Endothelial cell of umbilical vein (primary cell): ENCODE results near the gene P4HB. TPM values are rescaled to one million over a fixed set of nuclear protein-coding genes. Genes with fewer than 3 reads are reported as not detected.

Experiments used
- BruUV-seq: library from RNA; stranded (reverse); fragments of 400-500 nt; replicated peaks from 2 replicates; lab custom pipeline; 2021; lab: Mats Ljungman, UMichigan
- CTCF ChIA-PET: fragments of 300-600, 350-600 bp; sonication (Branson Sonifier 250); formaldehyde crosslinking; loops from one replicate; lab custom pipeline; 2021; ENCODE audit warnings: antibody characterized with exemption, inconsistent platforms; lab: Charles Lee
- POLR2A ChIA-PET: fragments of 300-600, 350-600 bp; sonication (Branson Sonifier 250); formaldehyde crosslinking; loops from one replicate; lab custom pipeline; 2021; ENCODE audit warnings: antibody characterized with exemption, inconsistent platforms; lab: Charles Lee
- DNase-seq: peaks from one replicate; pipeline ENCODE4 v3.0.0-alpha.2; 2011; ENCODE audit warnings: low read depth, low spot score
- FAIRE-seq: peaks from 2 replicates; lab custom pipeline; 2011; peaks lifted over from hg19 to GRCh38; lab: Jason Lieb, UNC
- H2AFZ ChIP-seq: 2 replicates; pipeline ENCODE4 v1.6.0; 2012; ENCODE audit warnings: low read depth, low read length, control low read depth, inconsistent platforms
- H3K27ac ChIP-seq: 2 replicates; pipeline ENCODE4 v1.5.1; 2011; ENCODE audit warnings: low read depth, mild to moderate bottlenecking, control low read depth, low read length, moderate library complexity; ENCODE audit not compliant: insufficient read depth
- H3K27me3 ChIP-seq, 2 experiments: 2 replicates each; pipeline versions ENCODE4 v1.6.0 to v1.6.1; 2011; ENCODE audit warnings: low read length in 2 of 2, mixed read lengths in 1 of 2; ENCODE audit not compliant: control insufficient read depth in 2 of 2, insufficient read depth in 2 of 2
- H3K36me3 ChIP-seq, 2 experiments: 2 replicates in 1 of 2; 3 replicates in 1 of 2; pipeline ENCODE4 v1.5.1; 2011; ENCODE audit warnings: low read length in 2 of 2, mild to moderate bottlenecking in 1 of 2, moderate library complexity in 1 of 2; ENCODE audit not compliant: control insufficient read depth in 2 of 2, insufficient read depth in 2 of 2; ENCODE audit errors: extremely low read depth in 1 of 2
- H3K4me1 ChIP-seq: 3 replicates; pipeline ENCODE4 v1.5.1; 2011; ENCODE audit warnings: mild to moderate bottlenecking, low read length; ENCODE audit not compliant: control insufficient read depth, insufficient read depth; ENCODE audit errors: extremely low read depth
- H3K4me2 ChIP-seq: 2 replicates; pipeline ENCODE4 v1.6.1; 2011; ENCODE audit warnings: low read length, control low read depth, mixed read lengths; ENCODE audit not compliant: insufficient read depth
- H3K4me3 ChIP-seq, 3 experiments: fragments of 200-600 bp in 1 of 3; sonication (generic), shearing (Covaris generic) in 1 of 3; replicated peaks in 1 of 3; 2 replicates each; pipeline ENCODE4 v1.5.1; 2011 to 2016; ENCODE audit warnings: control low read depth in 3 of 3, low read length in 3 of 3, mild to moderate bottlenecking in 2 of 3, inconsistent platforms in 1 of 3, low read depth in 1 of 3, moderate library complexity in 1 of 3; ENCODE audit not compliant: insufficient read depth in 1 of 3
- H3K79me2 ChIP-seq: 2 replicates; pipeline ENCODE4 v1.6.0; 2012; ENCODE audit warnings: low read length, inconsistent platforms; ENCODE audit not compliant: control insufficient read depth, insufficient read depth
- H3K9ac ChIP-seq: replicated peaks from 2 replicates; pipeline ENCODE3; 2011; ENCODE audit warnings: low read length, control low read depth; ENCODE audit not compliant: insufficient read depth; ENCODE audit errors: extremely low read depth
- H3K9me1 ChIP-seq: replicated peaks from 3 replicates; pipeline ENCODE4 v1.6.0; 2011; ENCODE audit warnings: mild to moderate bottlenecking, low read length; ENCODE audit not compliant: control insufficient read depth, insufficient read depth; ENCODE audit errors: extremely low read depth
- H3K9me3 ChIP-seq: replicated peaks from 2 replicates; pipeline ENCODE4 v1.5.1; 2012; ENCODE audit warnings: low read length, inconsistent platforms; ENCODE audit not compliant: control insufficient read depth, insufficient read depth
- H4K20me1 ChIP-seq: replicated peaks from 2 replicates; pipeline ENCODE3; 2011; ENCODE audit warnings: mild to moderate bottlenecking, low read length; ENCODE audit not compliant: control insufficient read depth, insufficient read depth; ENCODE audit errors: extremely low read depth
- EZH2 ChIP-seq: IDR thresholded peaks from 2 replicates; pipeline ENCODE4 v1.6.1; 2012; ENCODE audit warnings: borderline replicate concordance, low read depth, mild to moderate bottlenecking, moderate library complexity, low read length, inconsistent platforms; ENCODE audit not compliant: severe bottlenecking
- GATA2 ChIP-seq: IDR thresholded peaks from 2 replicates; pipeline ENCODE4 v1.7.0; 2011; ENCODE audit warnings: low read depth, mild to moderate bottlenecking, moderate library complexity, mixed read lengths, low read length; ENCODE audit not compliant: insufficient read length, insufficient read depth
- MYC ChIP-seq: IDR thresholded peaks from one replicate; pipeline ENCODE4 v1.6.1; 2011; ENCODE audit warnings: mild to moderate bottlenecking, low read depth, low read length
- POLR2A ChIP-seq: IDR thresholded peaks from 2 replicates; pipeline ENCODE4 v1.6.1; 2012; ENCODE audit warnings: low read depth, mild to moderate bottlenecking, control low read depth, low read length
- POLR2AphosphoS5 ChIP-seq: IDR thresholded peaks from 2 replicates; pipeline ENCODE4 v1.6.1; 2012; ENCODE audit warnings: low read depth, mild to moderate bottlenecking, control low read depth, low read length, moderate library complexity; ENCODE audit not compliant: insufficient read depth
- dilution Hi-C: fragments of 300-500 bp; cut with MboI; formaldehyde crosslinking; loops from one replicate; pipeline ENCODE4 v1.15.0; 2019; ENCODE audit warnings: low sequenced_read_pairs; ENCODE audit not compliant: extremely low pct_ligation_motif_present
- intact Hi-C: fragments of 100-400 bp; cut with micrococcal nuclease; formaldehyde crosslinking; loops from one replicate; pipeline ENCODE4 v1.10.0; 2022
- polyA plus RNA-seq, 4 experiments: library from polyadenylated mRNA; depleted of rRNA in 3 of 4; stranded (reverse) in 3 of 4; unstranded in 1 of 4; fragments of >200 nt; gene quantifications; 2 replicates each; pipeline versions ENCODE4 v1.2.1 to v1.2.3, GENCODE V29; 2011 to 2012; ENCODE audit warnings: missing spikeins in 1 of 4
- total RNA-seq: library from RNA; stranded (reverse); gene quantifications from 2 replicates; pipeline ENCODE4 v1.2.3, GENCODE V29; 2021
- TF ChIP-seq, protein P1 (sequence below), 2 donors: IDR thresholded peaks; 1 replicate in 1 of 2; 2 replicates in 1 of 2; pipeline ENCODE4 v1.5.1; 2011; ENCODE audit warnings: low read length in 2 of 2, mild to moderate bottlenecking in 2 of 2, moderate library complexity in 2 of 2, control low read depth in 1 of 2, inconsistent platforms in 1 of 2, low read depth in 1 of 2; ENCODE audit not compliant: insufficient read depth in 1 of 2; ENCODE audit errors: extremely low read depth in 1 of 2

P4HB gene
- total and polyA plus RNA-seq, 2 donors (not counting 3 experiments of a cell fraction or from before 2014, with no cell fraction given) = 201 to 988 TPM

GRCh38 chr17:81900181-81900820, 40.0 kb upstream of the P4HB start:
- FAIRE-seq (no peak), DNase-seq (no peak)
- CTCF ChIA-PET = no interaction called here
- Histone ChIP-seq H3K9me3 (no peaks in the 10 kb centered on the region), H3K4me2 (no peak overlapping the region), H3K79me2 (no peaks in the 10 kb centered on the region), H3K36me3 (peaks cover 6 to 12% of the 10 kb centered on the region in 2 experiments), H4K20me1 (no peaks in the 10 kb centered on the region), H3K9me1 (no peaks in the 10 kb centered on the region), H3K4me1 (peaks cover 3% of the 10 kb centered on the region), H3K27ac (no peak overlapping the region), H3K9ac (no peak overlapping the region), H2AFZ (no peak overlapping the region), H3K4me3 (no peak overlapping the region), H3K27me3 (no peaks in the 10 kb centered on the region)
- TF ChIP-seq, protein P1, sequence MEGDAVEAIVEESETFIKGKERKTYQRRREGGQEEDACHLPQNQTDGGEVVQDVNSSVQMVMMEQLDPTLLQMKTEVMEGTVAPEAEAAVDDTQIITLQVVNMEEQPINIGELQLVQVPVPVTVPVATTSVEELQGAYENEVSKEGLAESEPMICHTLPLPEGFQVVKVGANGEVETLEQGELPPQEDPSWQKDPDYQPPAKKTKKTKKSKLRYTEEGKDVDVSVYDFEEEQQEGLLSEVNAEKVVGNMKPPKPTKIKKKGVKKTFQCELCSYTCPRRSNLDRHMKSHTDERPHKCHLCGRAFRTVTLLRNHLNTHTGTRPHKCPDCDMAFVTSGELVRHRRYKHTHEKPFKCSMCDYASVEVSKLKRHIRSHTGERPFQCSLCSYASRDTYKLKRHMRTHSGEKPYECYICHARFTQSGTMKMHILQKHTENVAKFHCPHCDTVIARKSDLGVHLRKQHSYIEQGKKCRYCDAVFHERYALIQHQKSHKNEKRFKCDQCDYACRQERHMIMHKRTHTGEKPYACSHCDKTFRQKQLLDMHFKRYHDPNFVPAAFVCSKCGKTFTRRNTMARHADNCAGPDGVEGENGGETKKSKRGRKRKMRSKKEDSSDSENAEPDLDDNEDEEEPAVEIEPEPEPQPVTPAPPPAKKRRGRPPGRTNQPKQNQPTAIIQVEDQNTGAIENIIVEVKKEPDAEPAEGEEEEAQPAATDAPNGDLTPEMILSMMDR (IDR thresholded peaks at IDR 0.05; ENCODE audit: extremely low read depth in 1 of 2, insufficient read depth in 1 of 2, low read depth in 1 of 2, low read length in 2 of 2) = no peak
- BruUV-seq = no TSS peak
- dilution Hi-C loops = no loop called here
- intact Hi-C loops = no loop called here
- POLR2A ChIA-PET = no interaction called here

DNA sequence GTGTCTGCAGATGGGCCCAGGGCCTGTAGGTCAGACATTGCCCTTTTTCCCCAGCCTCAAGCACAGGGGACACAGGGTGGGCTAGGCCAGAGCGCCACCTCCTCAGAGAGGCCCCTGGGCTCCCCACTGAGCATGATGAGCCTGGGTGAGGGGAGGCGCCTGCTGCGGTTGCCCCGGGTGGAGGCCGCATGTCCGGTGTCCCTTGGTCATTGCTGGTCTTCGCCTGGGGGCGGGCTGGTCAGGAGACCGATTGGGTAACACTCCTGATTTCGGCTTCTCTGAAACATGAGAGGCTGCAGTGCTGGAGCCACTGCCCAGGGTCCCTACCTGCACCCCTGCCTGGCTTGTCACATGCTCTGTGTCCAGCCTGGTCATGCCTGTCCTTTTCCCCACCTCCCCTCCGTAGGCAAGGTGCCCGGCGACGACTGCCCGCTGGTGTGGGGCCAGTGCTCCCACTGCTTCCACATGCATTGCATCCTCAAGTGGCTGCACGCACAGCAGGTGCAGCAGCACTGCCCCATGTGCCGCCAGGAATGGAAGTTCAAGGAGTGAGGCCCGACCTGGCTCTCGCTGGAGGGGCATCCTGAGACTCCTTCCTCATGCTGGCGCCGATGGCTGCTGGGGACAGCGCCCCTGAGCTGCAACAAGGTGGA, 39.3 kb upstream of the P4HB start:
- Histone ChIP-seq H3K4me2 (no peak overlapping the region), H3K9me1 (no peaks in the 10 kb centered on the region)
- no peak for FAIRE-seq

More for the DNA sequence above, 39.3 kb upstream of the P4HB start:
- Histone ChIP-seq H3K27ac (no peak overlapping the region), H3K79me2 (no peaks in the 10 kb centered on the region), H3K36me3 (peaks cover 7 to 12% of the 10 kb centered on the region in 2 experiments), H4K20me1 (no peaks in the 10 kb centered on the region), H3K4me1 (peaks cover 3% of the 10 kb centered on the region), H3K4me3 (no peak overlapping the region), H2AFZ (no peak overlapping the region), H3K9ac (no peak overlapping the region), H3K9me3 (no peaks in the 10 kb centered on the region), H3K27me3 (no peaks in the 10 kb centered on the region)
- ChIA-PET CTCF (no interaction called here), POLR2A (no interaction called here)
- no peak for DNase-seq
- dilution Hi-C loops (no loop called here), intact Hi-C loops (no loop called here)
- no TSS peak for BruUV-seq
- no peak for TF ChIP-seq POLR2AphosphoS5
- TF ChIP-seq MYC = no peak
- no peak for TF ChIP-seq POLR2A
- TF ChIP-seq GATA2 = no peak
- TF ChIP-seq EZH2 = no peak
